Measurements from ENCODE around the gene CXCR4. TPM values are rescaled to one million over a fixed set of nuclear protein-coding genes. Genes with fewer than 3 reads are reported as not detected.

CXCR4 gene
- total RNA-seq, 1 donor from 2014 or later, result 10.4 TPM

DNA sequence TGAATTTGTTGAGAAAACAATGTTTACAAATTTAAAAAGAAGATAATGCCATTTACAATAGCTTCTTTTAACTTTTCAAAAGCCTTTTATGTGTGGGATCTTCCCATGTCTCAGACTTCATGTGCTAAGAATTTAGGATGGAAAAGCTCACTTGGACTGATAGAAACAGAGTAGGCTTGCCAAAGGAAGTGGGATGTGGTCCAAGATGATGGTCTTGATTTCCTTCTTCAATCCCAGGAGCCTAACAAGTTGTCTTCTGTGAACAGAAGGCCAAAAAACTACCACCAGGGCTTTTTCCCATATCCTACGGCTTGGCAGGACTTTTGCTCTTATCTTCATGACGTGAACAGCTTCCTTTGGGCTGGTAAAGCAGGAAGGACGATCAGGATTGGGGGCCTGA is 9.5 kb downstream of the CXCR4 start:
- Mint-ChIP-seq H3K27me3 (peaks cover 8% of the 10 kb centered on the region), H3K36me3 (ENCODE audit: insufficient read depth) (no peaks in the 10 kb centered on the region), H3K4me3 (ENCODE audit: low read depth) (no peak overlapping the region), H3K9me3 (ENCODE audit: low read depth) (no peaks in the 10 kb centered on the region), H3K4me1 (ENCODE audit: low read depth) (no peaks in the 10 kb centered on the region), H3K27ac (no peak overlapping the region)
- DNase-seq (ENCODE audit: low spot score, unreplicated experiment), result no peak
- TF ChIP-seq, protein P1, sequence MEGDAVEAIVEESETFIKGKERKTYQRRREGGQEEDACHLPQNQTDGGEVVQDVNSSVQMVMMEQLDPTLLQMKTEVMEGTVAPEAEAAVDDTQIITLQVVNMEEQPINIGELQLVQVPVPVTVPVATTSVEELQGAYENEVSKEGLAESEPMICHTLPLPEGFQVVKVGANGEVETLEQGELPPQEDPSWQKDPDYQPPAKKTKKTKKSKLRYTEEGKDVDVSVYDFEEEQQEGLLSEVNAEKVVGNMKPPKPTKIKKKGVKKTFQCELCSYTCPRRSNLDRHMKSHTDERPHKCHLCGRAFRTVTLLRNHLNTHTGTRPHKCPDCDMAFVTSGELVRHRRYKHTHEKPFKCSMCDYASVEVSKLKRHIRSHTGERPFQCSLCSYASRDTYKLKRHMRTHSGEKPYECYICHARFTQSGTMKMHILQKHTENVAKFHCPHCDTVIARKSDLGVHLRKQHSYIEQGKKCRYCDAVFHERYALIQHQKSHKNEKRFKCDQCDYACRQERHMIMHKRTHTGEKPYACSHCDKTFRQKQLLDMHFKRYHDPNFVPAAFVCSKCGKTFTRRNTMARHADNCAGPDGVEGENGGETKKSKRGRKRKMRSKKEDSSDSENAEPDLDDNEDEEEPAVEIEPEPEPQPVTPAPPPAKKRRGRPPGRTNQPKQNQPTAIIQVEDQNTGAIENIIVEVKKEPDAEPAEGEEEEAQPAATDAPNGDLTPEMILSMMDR (IDR thresholded peaks at IDR 0.05; ENCODE audit: unreplicated experiment), result no peak

DNA sequence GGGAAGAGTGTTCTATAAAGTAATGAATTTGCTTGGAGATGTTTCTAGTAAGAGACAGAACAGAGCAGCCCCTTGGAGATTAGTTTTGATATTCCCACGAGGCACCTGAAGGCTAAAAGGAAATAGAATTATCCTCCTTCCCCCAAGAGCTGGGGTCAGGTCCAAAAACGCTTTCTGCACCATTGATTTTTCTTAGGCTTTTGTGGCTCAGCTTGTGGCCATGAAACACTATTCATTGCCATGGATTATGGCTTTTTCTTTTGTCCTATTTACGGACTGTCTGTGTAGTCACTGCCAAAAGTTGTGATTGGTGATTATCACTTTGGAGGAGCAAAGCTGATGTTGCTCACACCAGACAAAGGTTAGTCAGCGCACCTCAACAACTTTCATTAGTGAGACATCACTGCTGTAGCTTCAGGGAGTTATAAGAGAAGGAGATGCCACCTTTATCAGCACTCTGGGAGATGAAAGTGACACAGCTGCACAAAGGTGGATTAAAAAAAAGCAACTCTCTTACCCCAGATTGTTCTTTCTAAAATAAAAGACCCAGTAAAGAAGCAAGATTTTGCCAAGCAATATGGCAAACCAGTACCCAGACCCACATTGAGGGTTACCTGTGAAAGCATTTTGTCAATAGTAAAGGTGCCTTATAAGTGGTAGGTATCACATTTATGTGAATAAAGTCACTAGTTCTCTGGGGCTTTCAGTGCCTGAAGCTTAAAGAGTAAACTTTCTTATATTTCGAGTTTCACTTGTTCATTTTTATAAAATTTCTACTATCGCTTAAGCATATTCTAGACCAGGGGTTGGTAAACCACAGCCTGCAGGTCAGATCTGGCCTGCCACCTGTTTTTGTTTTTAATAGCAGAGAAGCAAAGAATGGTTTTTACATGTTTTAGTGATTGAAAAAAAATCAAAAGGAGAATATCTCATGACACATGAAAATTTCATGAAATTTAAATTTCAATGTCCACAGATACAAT is 10.6 kb downstream of the CXCR4 start:
- Mint-ChIP-seq H3K4me3 (ENCODE audit: low read depth) (no peak overlapping the region), H3K36me3 (ENCODE audit: insufficient read depth) (no peaks in the 10 kb centered on the region), H3K27ac (no peak overlapping the region), H3K27me3 (peaks cover 8% of the 10 kb centered on the region), H3K9me3 (ENCODE audit: low read depth) (no peaks in the 10 kb centered on the region), H3K4me1 (ENCODE audit: low read depth) (no peaks in the 10 kb centered on the region)
- no peak for DNase-seq (ENCODE audit: low spot score, unreplicated experiment)
- TF ChIP-seq, protein P1 (IDR thresholded peaks at IDR 0.05; ENCODE audit: unreplicated experiment), result no peak

DNA sequence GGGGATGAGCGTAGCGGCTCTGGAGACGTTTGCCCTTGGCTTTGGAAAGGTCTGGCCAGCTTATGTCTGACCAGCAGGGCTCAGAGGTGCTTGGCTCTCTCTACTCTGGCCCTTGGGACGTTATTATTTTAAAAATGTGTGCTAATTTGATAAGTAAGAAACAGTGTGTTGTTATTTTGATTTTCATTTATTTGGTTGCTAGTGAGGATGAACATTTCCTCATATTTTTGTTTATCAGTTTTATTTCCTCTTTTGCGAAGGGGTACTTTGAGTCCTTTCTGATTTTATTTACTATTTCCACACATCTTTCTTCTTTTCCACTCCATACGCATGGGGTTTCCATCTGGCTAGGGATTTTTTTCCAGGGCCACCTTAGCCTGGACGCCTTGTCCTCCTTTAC is 11.4 kb downstream of the CXCR4 start:
- H3K4me1 Mint-ChIP-seq (ENCODE audit: low read depth), result no peaks in the 10 kb centered on the region
- TF ChIP-seq, protein P1 (IDR thresholded peaks at IDR 0.05; ENCODE audit: unreplicated experiment), result no peak

DNA sequence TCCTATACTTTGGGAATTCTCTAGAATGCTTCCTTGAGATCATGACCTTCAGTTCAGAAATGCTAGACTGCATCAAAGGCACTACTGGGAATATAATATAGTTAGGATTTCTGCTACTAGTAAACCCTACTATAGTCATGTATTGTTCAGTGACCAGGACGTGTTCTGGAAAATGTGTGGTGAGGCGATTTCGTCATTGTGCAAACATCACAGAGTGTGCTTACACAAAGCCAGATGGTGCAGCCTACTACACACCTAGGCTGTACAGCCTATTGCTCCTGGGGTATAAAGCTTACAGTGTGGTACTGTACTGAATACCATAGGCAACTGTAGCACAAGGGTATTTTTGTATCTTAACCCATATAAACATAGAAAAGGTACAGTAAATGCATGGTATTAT is 13.0 kb downstream of the CXCR4 start:
- H3K36me3 Mint-ChIP-seq (ENCODE audit: insufficient read depth), result no peaks in the 10 kb centered on the region

More for the DNA sequence above, 11.4 kb downstream of the CXCR4 start:
- Mint-ChIP-seq H3K9me3 (ENCODE audit: low read depth) (no peaks in the 10 kb centered on the region), H3K4me3 (ENCODE audit: low read depth) (no peak overlapping the region), H3K36me3 (ENCODE audit: insufficient read depth) (no peaks in the 10 kb centered on the region), H3K27me3 (peaks cover 8% of the 10 kb centered on the region), H3K27ac (peak overlapping the region; percentile 36)
- DNase-seq (ENCODE audit: low spot score, unreplicated experiment), result no peak

DNA sequence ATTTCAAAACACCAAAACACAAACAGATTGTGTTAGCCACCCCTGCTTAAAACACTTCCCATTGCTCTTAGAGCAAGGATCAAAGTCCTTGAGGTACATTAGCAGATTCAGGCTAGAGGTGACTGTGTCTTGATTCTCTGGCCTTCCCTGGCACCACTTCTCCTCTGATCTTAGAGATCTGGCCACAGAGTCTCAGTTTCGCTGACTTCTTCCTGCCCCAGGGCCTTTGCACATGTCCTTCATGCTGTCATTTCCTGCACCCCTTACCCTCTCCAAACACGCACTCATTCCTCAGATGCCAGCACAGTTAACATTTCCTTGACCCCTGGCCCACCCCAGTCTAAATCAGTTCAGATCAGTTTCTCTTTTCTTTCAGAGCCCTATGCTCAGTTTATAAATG is 16.9 kb downstream of the CXCR4 start:
- peaks cover 3% of the 10 kb centered on the region for H3K27me3 Mint-ChIP-seq
- no peaks in the 10 kb centered on the region for H3K36me3 Mint-ChIP-seq (ENCODE audit: insufficient read depth)
- H3K4me3 Mint-ChIP-seq (ENCODE audit: low read depth), result no peak overlapping the region
- H3K9me3 Mint-ChIP-seq (ENCODE audit: low read depth), result no peaks in the 10 kb centered on the region
- TF ChIP-seq, protein P1 (IDR thresholded peaks at IDR 0.05; ENCODE audit: unreplicated experiment), result no peak
- H3K27ac Mint-ChIP-seq, result no peak overlapping the region
- no peak for DNase-seq (ENCODE audit: low spot score, unreplicated experiment)
- H3K4me1 Mint-ChIP-seq (ENCODE audit: low read depth), result no peaks in the 10 kb centered on the region

More for the DNA sequence above, 13.0 kb downstream of the CXCR4 start:
- Mint-ChIP-seq H3K9me3 (ENCODE audit: low read depth) (no peaks in the 10 kb centered on the region), H3K27me3 (peaks cover 4% of the 10 kb centered on the region), H3K4me3 (ENCODE audit: low read depth) (no peak overlapping the region), H3K4me1 (ENCODE audit: low read depth) (no peaks in the 10 kb centered on the region), H3K27ac (no peak overlapping the region)
- TF ChIP-seq, protein P1 (IDR thresholded peaks at IDR 0.05; ENCODE audit: unreplicated experiment), result no peak
- DNase-seq (ENCODE audit: low spot score, unreplicated experiment), result no peak
